ENCODE results near the gene KLF1.

The KLF1 gene

GRCh38 chr19:12932392-12933286, 45.6 kb upstream of the KLF1 start:
- Histone ChIP-seq H3K4me1 (ENCODE audit: control insufficient read depth in 1 of 2, insufficient read depth in 2 of 2, low read length in 2 of 2) (peaks cover 10 to 11% of the 10 kb centered on the region in 2 experiments), H3K27me3 (ENCODE audit: insufficient read depth, low read length) (no peaks in the 10 kb centered on the region), H3K4ac (ENCODE audit: low read depth, low read length) (peak overlapping the region; percentile 86), H2AK5ac (ENCODE audit: low read length) (peak overlapping the region; percentile 71), H3K4me2 (ENCODE audit: low read length) (peak overlapping the region; percentile 82), H3K4me3 (ENCODE audit: low read depth, low read length) (peak overlapping the region; percentile 96), H2BK5ac (ENCODE audit: low read depth, low read length, poor library complexity) (no peak overlapping the region), H4K12ac (ENCODE audit: low read depth, low read length) (peak overlapping the region; percentile 89), H2BK12ac (ENCODE audit: low read length) (no peak overlapping the region), H4K8ac (ENCODE audit: low read depth, low read length) (peak overlapping the region; percentile 96), H3K36me3 (ENCODE audit: control insufficient read depth in 1 of 2, insufficient read depth in 2 of 2, low read length in 2 of 2) (peaks cover 22 to 23% of the 10 kb centered on the region in 2 experiments), H3K23ac (ENCODE audit: low read length) (no peak overlapping the region), H2AFZ (ENCODE audit: insufficient read depth, low read length, poor library complexity) (peak overlapping the region; percentile 8), H3K14ac (ENCODE audit: low read length) (peak overlapping the region; percentile 96), H3K79me2 (ENCODE audit: control insufficient read depth, insufficient read depth, low read length, poor library complexity) (peaks cover 11% of the 10 kb centered on the region), H4K91ac (ENCODE audit: low read depth, low read length) (peak overlapping the region; percentile 82), H3K79me1 (ENCODE audit: low read length) (peaks cover 11% of the 10 kb centered on the region), H2BK120ac (ENCODE audit: insufficient read depth, low read length, poor library complexity) (no peak overlapping the region), H3K18ac (ENCODE audit: low read length) (peak overlapping the region; percentile 91), H3K9ac (ENCODE audit: low read length) (peak overlapping the region; percentile 89), H3K9me3 (ENCODE audit: insufficient read depth, low read depth, low read length) (no peaks in the 10 kb centered on the region), H3K27ac (ENCODE audit: low read depth, low read length) (no peak overlapping the region)
- no peak for DNase-seq
- no CpG with 5 or more reads among the region's 16 CpGs for WGBS (ENCODE audit: extremely low coverage, insufficient coverage, insufficient read length)

- Histone ChIP-seq H4K91ac (ENCODE audit: low read depth, low read length) (no peak overlapping the region), H3K4me2 (ENCODE audit: low read length) (no peak overlapping the region), H3K23ac (ENCODE audit: low read length) (no peak overlapping the region), H3K9me3 (ENCODE audit: insufficient read depth, low read depth, low read length) (peaks cover 2% of the 10 kb centered on the region), H4K8ac (ENCODE audit: low read depth, low read length) (no peak overlapping the region), H3K36me3 (ENCODE audit: control insufficient read depth in 1 of 2, insufficient read depth in 2 of 2, low read length in 2 of 2) (peaks cover 38% of the 10 kb centered on the region in 2 experiments), H3K4ac (ENCODE audit: low read depth, low read length) (no peak overlapping the region), H3K4me3 (ENCODE audit: low read depth, low read length) (no peak overlapping the region), H3K79me1 (ENCODE audit: low read length) (peaks cover 9% of the 10 kb centered on the region), H2BK5ac (ENCODE audit: low read depth, low read length, poor library complexity) (no peak overlapping the region), H3K27me3 (ENCODE audit: insufficient read depth, low read length) (no peaks in the 10 kb centered on the region), H3K14ac (ENCODE audit: low read length) (no peak overlapping the region), H3K79me2 (ENCODE audit: control insufficient read depth, insufficient read depth, low read length, poor library complexity) (peaks cover 9% of the 10 kb centered on the region), H3K9ac (ENCODE audit: low read length) (no peak overlapping the region), H2AFZ (ENCODE audit: insufficient read depth, low read length, poor library complexity) (no peak overlapping the region), H3K27ac (ENCODE audit: low read depth, low read length) (no peak overlapping the region), H3K18ac (ENCODE audit: low read length) (no peak overlapping the region), H2BK120ac (ENCODE audit: insufficient read depth, low read length, poor library complexity) (no peak overlapping the region), H2BK12ac (ENCODE audit: low read length) (no peak overlapping the region), H4K12ac (ENCODE audit: low read depth, low read length) (no peak overlapping the region), H2AK5ac (ENCODE audit: low read length) (no peak overlapping the region), H3K4me1 (ENCODE audit: control insufficient read depth in 1 of 2, insufficient read depth in 2 of 2, low read length in 2 of 2) (peaks cover 6 to 7% of the 10 kb centered on the region in 2 experiments)
- no peak for DNase-seq
- WGBS (ENCODE audit: extremely low coverage, insufficient coverage, insufficient read length) = no CpG with 5 or more reads among the region's 19 CpGs
Measured at GRCh38 chr19:12930002-12930645, 43.1 kb upstream of the KLF1 start.

GRCh38 chr19:12924621-12925310, 37.8 kb upstream of the KLF1 start:
- Histone ChIP-seq H3K4me3 (ENCODE audit: low read depth, low read length) (no peak overlapping the region), H3K36me3 (ENCODE audit: control insufficient read depth in 1 of 2, insufficient read depth in 2 of 2, low read length in 2 of 2) (peaks cover 56 to 57% of the 10 kb centered on the region in 2 experiments), H2BK120ac (ENCODE audit: insufficient read depth, low read length, poor library complexity) (no peak overlapping the region), H4K8ac (ENCODE audit: low read depth, low read length) (no peak overlapping the region), H3K9ac (ENCODE audit: low read length) (no peak overlapping the region), H3K9me3 (ENCODE audit: insufficient read depth, low read depth, low read length) (peaks cover 4% of the 10 kb centered on the region), H4K12ac (ENCODE audit: low read depth, low read length) (no peak overlapping the region), H3K23ac (ENCODE audit: low read length) (no peak overlapping the region), H3K27ac (ENCODE audit: low read depth, low read length) (no peak overlapping the region), H2BK5ac (ENCODE audit: low read depth, low read length, poor library complexity) (no peak overlapping the region), H3K14ac (ENCODE audit: low read length) (no peak overlapping the region), H3K4me1 (ENCODE audit: control insufficient read depth in 1 of 2, insufficient read depth in 2 of 2, low read length in 2 of 2) (no peaks in the 10 kb centered on the region), H3K18ac (ENCODE audit: low read length) (no peak overlapping the region), H3K4me2 (ENCODE audit: low read length) (no peak overlapping the region), H3K79me1 (ENCODE audit: low read length) (no peaks in the 10 kb centered on the region), H2AFZ (ENCODE audit: insufficient read depth, low read length, poor library complexity) (no peak overlapping the region), H3K4ac (ENCODE audit: low read depth, low read length) (no peak overlapping the region), H2AK5ac (ENCODE audit: low read length) (no peak overlapping the region), H3K79me2 (ENCODE audit: control insufficient read depth, insufficient read depth, low read length, poor library complexity) (no peaks in the 10 kb centered on the region), H4K91ac (ENCODE audit: low read depth, low read length) (no peak overlapping the region), H2BK12ac (ENCODE audit: low read length) (no peak overlapping the region), H3K27me3 (ENCODE audit: insufficient read depth, low read length) (no peaks in the 10 kb centered on the region)
- DNase-seq = no peak
- WGBS (ENCODE audit: extremely low coverage, insufficient coverage, insufficient read length) = no CpG with 5 or more reads among the region's 29 CpGs

- H4K12ac ChIP-seq (ENCODE audit: low read depth, low read length) = no peak overlapping the region
- peaks cover 8% of the 10 kb centered on the region for H3K9me3 ChIP-seq (ENCODE audit: insufficient read depth, low read depth, low read length)
- no peak overlapping the region for H3K27ac ChIP-seq (ENCODE audit: low read depth, low read length)
- no peak overlapping the region for H3K14ac ChIP-seq (ENCODE audit: low read length)
- no peak overlapping the region for H3K18ac ChIP-seq (ENCODE audit: low read length)
- H3K23ac ChIP-seq (ENCODE audit: low read length) = no peak overlapping the region
- H3K4me2 ChIP-seq (ENCODE audit: low read length) = no peak overlapping the region
- peaks cover 3% of the 10 kb centered on the region in 2 experiments for H3K4me1 ChIP-seq (ENCODE audit: control insufficient read depth in 1 of 2, insufficient read depth in 2 of 2, low read length in 2 of 2)
- DNase-seq = no peak
- no peak overlapping the region for H2BK5ac ChIP-seq (ENCODE audit: low read depth, low read length, poor library complexity)
- no peak overlapping the region for H4K8ac ChIP-seq (ENCODE audit: low read depth, low read length)
- H4K91ac ChIP-seq (ENCODE audit: low read depth, low read length) = no peak overlapping the region
- H3K4me3 ChIP-seq (ENCODE audit: low read depth, low read length) = no peak overlapping the region
- peaks cover 2% of the 10 kb centered on the region for H3K79me1 ChIP-seq (ENCODE audit: low read length)
- H3K4ac ChIP-seq (ENCODE audit: low read depth, low read length) = no peak overlapping the region
- no peak overlapping the region for H3K9ac ChIP-seq (ENCODE audit: low read length)
- H2BK12ac ChIP-seq (ENCODE audit: low read length) = no peak overlapping the region
- H2AK5ac ChIP-seq (ENCODE audit: low read length) = no peak overlapping the region
- no peak overlapping the region for H2AFZ ChIP-seq (ENCODE audit: insufficient read depth, low read length, poor library complexity)
- H2BK120ac ChIP-seq (ENCODE audit: insufficient read depth, low read length, poor library complexity) = no peak overlapping the region
- H3K36me3 ChIP-seq (ENCODE audit: control insufficient read depth in 1 of 2, insufficient read depth in 2 of 2, low read length in 2 of 2) = peaks cover 44 to 45% of the 10 kb centered on the region in 2 experiments
- no peaks in the 10 kb centered on the region for H3K79me2 ChIP-seq (ENCODE audit: control insufficient read depth, insufficient read depth, low read length, poor library complexity)
- no peaks in the 10 kb centered on the region for H3K27me3 ChIP-seq (ENCODE audit: insufficient read depth, low read length)
- no CpG with 5 or more reads among the region's 4 CpGs for WGBS (ENCODE audit: extremely low coverage, insufficient coverage, insufficient read length)
Measured at GRCh38 chr19:12922959-12923358, 36.0 kb upstream of the KLF1 start.
